IMR-90 (cell line): ENCODE results near the gene INSR. TPM values are rescaled to one million over a fixed set of nuclear protein-coding genes. Genes with fewer than 3 reads are reported as not detected.

Experiments used
- ATAC-seq: fragments of 200-7000 bp; cut with Tn5 transposase; 2 replicates; pipeline ENCODE4 v1.9.1; 2020; ENCODE audit warnings: low read depth, mild to moderate bottlenecking, moderate library complexity
- BruUV-seq: library from RNA; stranded (reverse); fragments of 400-500 nt; replicated peaks from 2 replicates; lab custom pipeline; 2021; lab: Mats Ljungman, UMichigan
- CTCF ChIA-PET: fragments of 300-600 bp; formaldehyde crosslinking; extraction: SDS; loops from one replicate; lab custom pipeline; 2021; ENCODE audit warnings: antibody characterized with exemption; lab: Yijun Ruan, JAX
- POLR2A ChIA-PET: fragments of 300-600 bp; sonication (Branson Sonifier 250); formaldehyde crosslinking; loops from one replicate; lab custom pipeline; 2022; ENCODE audit warnings: antibody characterized with exemption; ENCODE audit not compliant: unreplicated experiment; lab: Charles Lee
- DNase-seq: peaks from one replicate; pipeline ENCODE4 v3.0.0; 2013
- H2AFZ ChIP-seq: replicated peaks from 2 replicates; pipeline ENCODE3; 2013; ENCODE audit warnings: low read length, mild to moderate bottlenecking; ENCODE audit not compliant: poor library complexity
- H2AK5ac ChIP-seq: 2 replicates; pipeline ENCODE4 v1.6.1; 2013; ENCODE audit warnings: low read depth, low read length, inconsistent platforms
- H2AK9ac ChIP-seq: replicated peaks from 2 replicates; pipeline ENCODE3; 2013; ENCODE audit warnings: mild to moderate bottlenecking, low read depth, low read length, moderate library complexity; ENCODE audit not compliant: poor library complexity
- H2BK120ac ChIP-seq: 2 replicates; pipeline ENCODE4 v1.6.1; 2013; ENCODE audit warnings: low read depth, low read length, inconsistent platforms
- H2BK15ac ChIP-seq: 3 replicates; pipeline ENCODE4 v1.6.1; 2013; ENCODE audit warnings: low read depth, low read length, inconsistent platforms
- H2BK20ac ChIP-seq: 2 replicates; pipeline ENCODE4 v1.6.1; 2013; ENCODE audit warnings: low read depth, mild to moderate bottlenecking, inconsistent platforms, low read length, moderate library complexity
- H2BK5ac ChIP-seq: 2 replicates; pipeline ENCODE4 v1.6.1; 2013; ENCODE audit warnings: mild to moderate bottlenecking, low read depth, low read length, inconsistent platforms; ENCODE audit not compliant: poor library complexity, severe bottlenecking
- H3K14ac ChIP-seq: replicated peaks from 2 replicates; pipeline ENCODE4 v1.6.1; 2013; ENCODE audit warnings: low read depth, low read length, inconsistent platforms
- H3K18ac ChIP-seq: 2 replicates; pipeline ENCODE4 v1.6.1; 2013; ENCODE audit warnings: low read depth, low read length, control low read depth
- H3K23ac ChIP-seq: 2 replicates; pipeline ENCODE4 v1.6.1; 2013; ENCODE audit warnings: low read depth, low read length, inconsistent platforms
- H3K27ac ChIP-seq: 2 replicates; pipeline ENCODE4 v1.5.1; 2013; ENCODE audit warnings: mild to moderate bottlenecking, control low read depth, low read length; ENCODE audit not compliant: insufficient read depth
- H3K27me3 ChIP-seq: 2 replicates; pipeline ENCODE4 v1.6.1; 2013; ENCODE audit warnings: low read length; ENCODE audit not compliant: control insufficient read depth, insufficient read depth
- H3K36me3 ChIP-seq: 2 replicates; pipeline ENCODE4 v1.6.1; 2013; ENCODE audit warnings: low read length, mixed read lengths; ENCODE audit not compliant: control insufficient read depth, insufficient read depth
- H3K4ac ChIP-seq: 2 replicates; pipeline ENCODE4 v1.6.1; 2013; ENCODE audit warnings: low read depth, low read length, inconsistent platforms
- H3K4me1 ChIP-seq: 2 replicates; pipeline ENCODE4 v1.6.1; 2013; ENCODE audit warnings: low read length, mixed read lengths; ENCODE audit not compliant: control insufficient read depth, insufficient read depth
- H3K4me2 ChIP-seq: 2 replicates; pipeline ENCODE4 v1.6.1; 2013; ENCODE audit warnings: low read depth, mild to moderate bottlenecking, control low read depth, low read length, moderate library complexity
- H3K4me3 ChIP-seq: 2 replicates; pipeline ENCODE4 v1.5.1; 2013; ENCODE audit warnings: low read depth, mild to moderate bottlenecking, control low read depth, low read length, moderate library complexity; ENCODE audit not compliant: insufficient read depth
- H3K56ac ChIP-seq: 2 replicates; pipeline ENCODE4 v1.6.1; 2013; ENCODE audit warnings: low read length, inconsistent platforms; ENCODE audit not compliant: insufficient read depth; ENCODE audit errors: extremely low read depth
- H3K79me1 ChIP-seq, 2 experiments: 2 replicates each; pipeline ENCODE4 v1.6.1; 2013; ENCODE audit warnings: low read length in 2 of 2, inconsistent platforms in 1 of 2, low read depth in 1 of 2
- H3K9ac ChIP-seq: 2 replicates; pipeline ENCODE4 v1.6.1; 2013; ENCODE audit warnings: low read depth, low read length, control low read depth
- H3K9me1 ChIP-seq: 2 replicates; pipeline ENCODE4 v1.6.1; 2013; ENCODE audit warnings: low read length, inconsistent platforms; ENCODE audit not compliant: insufficient read depth
- H3K9me3 ChIP-seq: 2 replicates; pipeline ENCODE4 v1.6.1; 2013; ENCODE audit warnings: low read length; ENCODE audit not compliant: control insufficient read depth, insufficient read depth
- H4K20me1 ChIP-seq: 2 replicates; pipeline ENCODE4 v1.6.1; 2013; ENCODE audit warnings: low read length, inconsistent platforms; ENCODE audit not compliant: insufficient read depth
- H4K5ac ChIP-seq: 2 replicates; pipeline ENCODE4 v1.6.1; 2013; ENCODE audit warnings: mild to moderate bottlenecking, low read depth, low read length, control low read depth
- H4K8ac ChIP-seq, 2 experiments: 2 replicates each; pipeline ENCODE4 v1.6.1; 2013; ENCODE audit warnings: low read depth in 2 of 2, low read length in 2 of 2, control low read depth in 1 of 2, inconsistent platforms in 1 of 2
- H4K91ac ChIP-seq: 2 replicates; pipeline ENCODE4 v1.6.1; 2013; ENCODE audit warnings: low read depth, low read length, inconsistent platforms; ENCODE audit not compliant: insufficient read depth
- CEBPB ChIP-seq: IDR thresholded peaks from 2 replicates; pipeline ENCODE4 v1.6.1; 2012; ENCODE audit warnings: low read depth, low read length, improper control_type of control experiment
- CHD1 ChIP-seq: IDR thresholded peaks from 2 replicates; pipeline ENCODE4 v1.6.1; 2012; ENCODE audit warnings: low read depth, low read length, improper control_type of control experiment
- ELK1 ChIP-seq: fragments of 150-350 bp; IDR thresholded peaks from 2 replicates; pipeline ENCODE4 v1.6.1; 2016; ENCODE audit warnings: low read depth, mild to moderate bottlenecking, low read length, moderate library complexity, borderline replicate concordance
- FOS ChIP-seq: fragments of 150-350 bp; IDR thresholded peaks from 2 replicates; pipeline ENCODE4 v1.6.1; 2016; ENCODE audit warnings: low read depth, low read length
- MXI1 ChIP-seq: IDR thresholded peaks from 2 replicates; pipeline ENCODE4 v1.6.1; 2012; ENCODE audit warnings: low read depth, mild to moderate bottlenecking, low read length, moderate library complexity, borderline replicate concordance
- NFE2L2 ChIP-seq: fragments of 150-350 bp; IDR thresholded peaks from 2 replicates; pipeline ENCODE4 v1.6.1; 2016; ENCODE audit warnings: low read depth, mild to moderate bottlenecking, low read length
- POLR2A ChIP-seq: IDR thresholded peaks from 2 replicates; pipeline ENCODE4 v1.6.1; 2012; ENCODE audit warnings: mild to moderate bottlenecking, low read depth, low read length
- RAD21 ChIP-seq: IDR thresholded peaks from 2 replicates; pipeline ENCODE4 v1.6.1; 2012; ENCODE audit warnings: low read length, improper control_type of control experiment
- RFX5 ChIP-seq: IDR thresholded peaks from 2 replicates; pipeline ENCODE4 v1.8.0; 2012; ENCODE audit warnings: low read depth, mild to moderate bottlenecking, low read length, moderate library complexity
- SMC3 ChIP-seq: fragments of 150-350 bp; IDR thresholded peaks from 2 replicates; pipeline ENCODE4 v1.6.1; 2016; ENCODE audit warnings: low read depth, mild to moderate bottlenecking, antibody characterized with exemption, low read length, moderate library complexity
- WGBS, 2 experiments: methylation state at CpG; one replicate each; pipeline versions ENCODE4 v1.1.5 to v1.1.7; 2013; ENCODE audit warnings: missing lambda C conversion rate in 2 of 2; ENCODE audit not compliant: insufficient read length in 1 of 2; ENCODE audit errors: extremely low coverage in 2 of 2; 5-methylcytosine and 5-hydroxymethylcytosine counted together
- dilution Hi-C: fragments of 300-500 bp; cut with HindIII; formaldehyde crosslinking; loops from one replicate; pipeline ENCODE4 v1.14.3; 2018; ENCODE audit warnings: low sequenced_read_pairs; ENCODE audit not compliant: unreplicated experiment
- in situ Hi-C: fragments of 300-500 bp; cut with MboI; formaldehyde crosslinking; loops from 3 replicates; pipeline ENCODE4 v1.14.3; 2019; ENCODE audit warnings: low sequenced_read_pairs, inconsistent platforms, mixed read lengths
- intact Hi-C: fragments of 100-400 bp; cut with micrococcal nuclease; formaldehyde crosslinking; loops from 2 replicates; pipeline ENCODE4 v1.10.0; 2022
- polyA plus RNA-seq, 3 experiments: library from polyadenylated mRNA; depleted of rRNA; stranded (reverse); fragments of >200 nt; gene quantifications; 2 replicates each; pipeline ENCODE4 v1.2.3, GENCODE V29; 2012; ENCODE audit warnings: low replicate concordance in 1 of 3
- total RNA-seq: library from RNA; depleted of rRNA; stranded (reverse); fragments of >200 nt; gene quantifications from 2 replicates; pipeline ENCODE4 v1.2.3, GENCODE V29; 2012

INSR gene
- total and polyA plus RNA-seq, 2 of the 4 experiments (the other 2 are of a cell fraction), result 2.8 to 7.9 TPM

GRCh38 chr19:7199613-7200533, 94.3 kb downstream of the INSR start:
- Histone ChIP-seq H3K18ac (no peak overlapping the region), H3K36me3 (no peaks in the 10 kb centered on the region), H2AK9ac (no peak overlapping the region), H4K8ac (no peak overlapping the region), H3K23ac (no peak overlapping the region), H3K4me3 (no peak overlapping the region), H3K4me1 (no peaks in the 10 kb centered on the region), H3K27ac (no peak overlapping the region), H3K4ac (no peak overlapping the region), H3K9ac (no peak overlapping the region), H3K9me1 (no peaks in the 10 kb centered on the region; the same call in 1 of the 2 replicates), H3K27me3 (no peaks in the 10 kb centered on the region), H3K14ac (no peak overlapping the region), H2AFZ (no peak overlapping the region), H4K5ac (no peak overlapping the region), H3K79me1 (no peaks in the 10 kb centered on the region; a peak in 1 of 4 replicates), H4K91ac (no peak overlapping the region), H2BK20ac (no peak overlapping the region), H3K9me3 (no peaks in the 10 kb centered on the region), H2BK5ac (no peak overlapping the region), H2BK120ac (no peak overlapping the region), H4K20me1 (no peaks in the 10 kb centered on the region), H2AK5ac (no peak overlapping the region), H2BK15ac (no peak overlapping the region), H3K4me2 (no peak overlapping the region), H3K56ac (no peak overlapping the region)
- POLR2A ChIA-PET, result no interaction called here
- DNase-seq (peak; percentile 17), ATAC-seq (no peak)
- in situ Hi-C loops (loop anchor here (5.0 kb wide), 1 partner anchor 92 kb away; the partner anchor contains the start of gene INSR), intact Hi-C loops (loop anchor here (2.0 to 5.0 kb wide), 2 partner anchors 53 to 97 kb away; no protein-coding TSS in a partner anchor), dilution Hi-C loops (no loop called here)
- CTCF ChIA-PET, result interaction anchor here (0.7 kb wide), 1 partner anchor 480 kb away, joined by 3 read pairs; no protein-coding TSS in a partner anchor
- TF ChIP-seq CHD1 (no peak), ELK1 (no peak), POLR2A (no peak), NFE2L2 (no peak), RFX5 (no peak), RAD21 (no peak), MXI1 (no peak), CEBPB (no peak), FOS (no peak), SMC3 (no peak)
- no TSS peak for BruUV-seq
- 42% methylated on average over 2 of the region's 14 CpGs; no CpG with 5 or more reads in 1 of the 2 experiments for WGBS, 2 experiments
